ENCODE results near the gene BARHL1. TPM values are rescaled to one million over a fixed set of nuclear protein-coding genes. Genes with fewer than 3 reads are reported as not detected.

The BARHL1 gene
- total RNA-seq, 1 donor from 2014 or later, result not detected

DNA sequence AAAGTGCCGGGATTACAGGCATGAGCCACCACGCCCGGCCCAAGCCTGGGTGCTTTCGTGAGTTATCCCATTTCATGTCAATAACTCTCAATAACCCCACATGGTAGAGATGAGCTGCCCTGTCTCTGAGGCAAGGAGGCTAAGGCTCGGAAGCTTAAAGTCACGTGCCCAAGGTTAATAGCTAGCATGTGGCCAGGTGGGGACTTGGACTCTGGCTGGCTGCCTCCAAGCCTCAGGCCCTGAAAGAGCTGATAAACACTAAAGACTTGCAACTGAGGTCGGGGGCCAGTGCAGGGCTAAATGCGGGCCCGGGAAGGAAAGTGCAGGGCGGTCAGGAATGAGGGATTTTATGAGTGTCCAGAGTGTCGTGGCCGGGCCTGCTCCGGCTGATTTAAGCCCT lies 30.9 kb upstream of the BARHL1 start:
- Histone ChIP-seq H3K27ac (no peak overlapping the region), H3K9me3 (no peaks in the 10 kb centered on the region), H3K36me3 (no peaks in the 10 kb centered on the region), H3K4me1 (no peaks in the 10 kb centered on the region), H3K27me3 (peaks cover 5% of the 10 kb centered on the region), H3K4me3 (no peak overlapping the region)
- no peak for DNase-seq (ENCODE audit: low spot score in 2 of 2)
- intact Hi-C loops (cut with DNase I), result no loop called here
- TF ChIP-seq, protein P1, sequence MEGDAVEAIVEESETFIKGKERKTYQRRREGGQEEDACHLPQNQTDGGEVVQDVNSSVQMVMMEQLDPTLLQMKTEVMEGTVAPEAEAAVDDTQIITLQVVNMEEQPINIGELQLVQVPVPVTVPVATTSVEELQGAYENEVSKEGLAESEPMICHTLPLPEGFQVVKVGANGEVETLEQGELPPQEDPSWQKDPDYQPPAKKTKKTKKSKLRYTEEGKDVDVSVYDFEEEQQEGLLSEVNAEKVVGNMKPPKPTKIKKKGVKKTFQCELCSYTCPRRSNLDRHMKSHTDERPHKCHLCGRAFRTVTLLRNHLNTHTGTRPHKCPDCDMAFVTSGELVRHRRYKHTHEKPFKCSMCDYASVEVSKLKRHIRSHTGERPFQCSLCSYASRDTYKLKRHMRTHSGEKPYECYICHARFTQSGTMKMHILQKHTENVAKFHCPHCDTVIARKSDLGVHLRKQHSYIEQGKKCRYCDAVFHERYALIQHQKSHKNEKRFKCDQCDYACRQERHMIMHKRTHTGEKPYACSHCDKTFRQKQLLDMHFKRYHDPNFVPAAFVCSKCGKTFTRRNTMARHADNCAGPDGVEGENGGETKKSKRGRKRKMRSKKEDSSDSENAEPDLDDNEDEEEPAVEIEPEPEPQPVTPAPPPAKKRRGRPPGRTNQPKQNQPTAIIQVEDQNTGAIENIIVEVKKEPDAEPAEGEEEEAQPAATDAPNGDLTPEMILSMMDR (IDR thresholded peaks at IDR 0.05), result no peak

DNA sequence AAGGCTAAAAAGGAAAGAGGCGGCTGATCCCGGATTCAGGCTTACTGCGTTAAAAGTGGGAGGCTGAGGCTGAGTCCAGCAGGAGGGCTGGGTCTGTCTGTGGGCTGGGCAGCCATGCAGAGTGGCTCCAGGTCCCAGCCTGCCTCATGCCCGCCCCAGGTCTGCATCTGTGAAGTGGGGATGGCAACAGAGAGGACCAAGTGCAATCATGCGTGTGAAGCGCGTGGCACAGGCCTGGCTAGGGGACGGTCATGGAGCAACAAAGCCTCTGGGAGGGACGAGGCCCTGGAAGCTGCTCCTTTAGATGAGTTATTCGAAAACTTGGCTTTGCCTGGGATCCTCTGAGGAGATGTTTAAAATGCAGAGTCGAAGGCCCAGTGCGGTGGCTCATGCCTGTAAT lies 30.4 kb upstream of the BARHL1 start:
- TF ChIP-seq, protein P1 (IDR thresholded peaks at IDR 0.05), result no peak
- Histone ChIP-seq H3K4me1 (no peaks in the 10 kb centered on the region), H3K27me3 (peaks cover under 1% of the 10 kb centered on the region), H3K4me3 (no peak overlapping the region), H3K36me3 (no peaks in the 10 kb centered on the region), H3K9me3 (no peaks in the 10 kb centered on the region), H3K27ac (no peak overlapping the region)
- intact Hi-C loops (cut with DNase I), result no loop called here
- no peak for DNase-seq (ENCODE audit: low spot score in 2 of 2)

DNA sequence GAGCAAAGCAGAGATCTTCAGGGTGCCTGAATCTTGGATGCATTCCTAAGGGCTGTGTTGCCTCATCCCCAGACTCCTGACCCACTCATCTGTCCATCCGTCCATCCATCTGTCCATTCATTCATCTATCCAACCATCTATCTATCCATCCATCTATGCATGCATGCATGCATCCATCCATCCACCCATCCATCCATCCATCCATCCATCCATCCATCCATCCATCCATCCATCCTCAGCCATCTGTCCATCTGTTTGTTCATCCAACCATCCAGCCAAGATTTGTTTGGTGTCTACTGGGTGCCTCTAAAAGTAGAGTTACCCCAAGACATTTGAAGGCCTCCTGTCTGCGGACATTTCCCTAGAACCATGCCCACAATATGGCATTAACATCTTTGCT lies 27.7 kb upstream of the BARHL1 start:
- Histone ChIP-seq H3K36me3 (no peaks in the 10 kb centered on the region), H3K27ac (no peak overlapping the region), H3K4me1 (no peaks in the 10 kb centered on the region), H3K4me3 (no peak overlapping the region), H3K9me3 (no peaks in the 10 kb centered on the region), H3K27me3 (no peaks in the 10 kb centered on the region)
- no peak for DNase-seq (ENCODE audit: low spot score in 2 of 2)
- TF ChIP-seq, protein P1 (IDR thresholded peaks at IDR 0.05), result no peak
- intact Hi-C loops (cut with DNase I), result no loop called here

DNA sequence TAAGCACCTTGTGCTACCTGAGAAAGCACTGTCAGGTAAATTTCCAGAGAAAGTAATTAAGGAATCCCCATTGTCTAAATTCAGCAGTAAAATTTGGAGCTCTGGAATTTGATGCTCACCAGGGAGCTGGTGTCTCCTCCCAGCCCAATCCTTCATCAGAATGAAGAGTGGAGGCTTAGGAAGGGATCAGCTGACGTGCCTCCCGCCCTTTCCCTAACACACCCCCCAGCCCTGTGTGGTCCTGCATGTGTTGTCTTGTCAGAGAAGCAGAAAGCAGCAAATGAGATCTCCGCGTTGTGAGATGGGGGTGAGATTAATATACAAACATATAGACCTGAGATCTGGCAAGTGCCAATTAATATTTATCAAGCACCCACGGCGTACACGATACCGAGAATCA lies 26.9 kb upstream of the BARHL1 start:
- H3K4me3 ChIP-seq, result no peak overlapping the region
- no peaks in the 10 kb centered on the region for H3K27me3 ChIP-seq
- H3K36me3 ChIP-seq, result no peaks in the 10 kb centered on the region
- intact Hi-C loops (cut with DNase I), result no loop called here
- no peak overlapping the region for H3K27ac ChIP-seq
- H3K4me1 ChIP-seq, result no peaks in the 10 kb centered on the region
- no peak for DNase-seq (ENCODE audit: low spot score in 2 of 2)
- no peaks in the 10 kb centered on the region for H3K9me3 ChIP-seq
- TF ChIP-seq, protein P1 (IDR thresholded peaks at IDR 0.05), result no peak

DNA sequence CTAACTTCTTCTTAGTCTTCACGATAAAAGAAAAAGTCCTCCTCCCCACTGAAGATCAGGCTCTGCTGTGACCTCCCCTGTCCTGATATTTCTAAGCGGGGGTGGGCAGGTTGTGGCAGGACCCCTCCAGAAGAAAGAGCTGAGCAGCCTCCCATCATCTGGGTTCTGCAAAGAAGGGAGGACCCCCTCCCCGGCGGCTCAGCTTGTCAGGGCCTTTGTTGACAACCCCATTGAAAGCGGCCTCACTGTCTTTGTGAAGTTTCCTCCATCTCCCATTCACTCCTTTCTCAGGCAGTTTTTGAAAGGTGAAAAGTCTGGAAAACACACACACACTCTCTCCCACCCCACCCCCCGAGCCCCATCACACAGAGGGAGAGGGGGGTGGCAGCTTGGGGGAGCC lies 26.2 kb upstream of the BARHL1 start:
- intact Hi-C loops (cut with DNase I), result no loop called here
- TF ChIP-seq, protein P1 (IDR thresholded peaks at IDR 0.05), result no peak
- Histone ChIP-seq H3K36me3 (no peaks in the 10 kb centered on the region), H3K4me1 (no peaks in the 10 kb centered on the region), H3K4me3 (no peak overlapping the region), H3K9me3 (no peaks in the 10 kb centered on the region), H3K27me3 (no peaks in the 10 kb centered on the region), H3K27ac (no peak overlapping the region)
- DNase-seq (ENCODE audit: low spot score in 2 of 2), result no peak

DNA sequence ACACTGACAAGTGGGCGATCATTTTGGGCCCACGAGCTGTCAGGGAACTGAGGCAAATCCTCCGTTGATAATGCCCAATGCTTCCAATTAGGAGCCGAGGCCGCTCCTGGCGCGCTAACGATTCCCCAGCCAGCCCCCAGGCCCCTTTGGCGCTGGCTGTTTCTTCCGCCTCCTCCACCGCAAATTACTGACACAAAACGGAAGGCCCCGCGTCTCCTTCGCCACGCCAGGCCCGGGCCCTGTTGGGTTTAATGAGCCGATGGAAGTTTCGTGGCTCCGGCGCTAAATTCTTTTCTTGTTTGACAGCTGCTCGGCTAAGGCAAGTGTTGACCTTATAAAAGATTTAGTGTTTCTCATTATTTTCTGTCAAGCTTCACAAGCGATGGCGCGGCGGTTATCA lies 25.7 kb upstream of the BARHL1 start:
- TF ChIP-seq, protein P1 (IDR thresholded peaks at IDR 0.05), result no peak
- H3K4me3 ChIP-seq, result no peak overlapping the region
- H3K36me3 ChIP-seq, result no peaks in the 10 kb centered on the region
- no peak for DNase-seq (ENCODE audit: low spot score in 2 of 2)
- no peaks in the 10 kb centered on the region for H3K9me3 ChIP-seq
- H3K27ac ChIP-seq, result no peak overlapping the region
- H3K4me1 ChIP-seq, result no peaks in the 10 kb centered on the region
- no peaks in the 10 kb centered on the region for H3K27me3 ChIP-seq
- intact Hi-C loops (cut with DNase I), result no loop called here

Measured in ascending aorta (tissue), 2 donors.